ENCODE data around the gene RNU7-1. TPM values are rescaled to one million over a fixed set of nuclear protein-coding genes. Genes with fewer than 3 reads are reported as not detected.

The RNU7-1 gene
- total RNA-seq, 1 donor from 2014 or later, result not detected

Other genes with a start within 250 kb of the RNU7-1 start
- gene PIANP, start 243.0 kb upstream of the RNU7-1 start, total RNA-seq (ENCODE audit: insufficient read depth, low replicate concordance), result not detected
- gene COPS7A, start 219.8 kb upstream of the RNU7-1 start, total RNA-seq (ENCODE audit: insufficient read depth, low replicate concordance), result 40.4 TPM
- 36.6 TPM for gene MLF2, start 190.7 kb upstream of the RNU7-1 start, total RNA-seq (ENCODE audit: insufficient read depth, low replicate concordance)
- gene PTMS, start 177.5 kb upstream of the RNU7-1 start, total RNA-seq (ENCODE audit: insufficient read depth, low replicate concordance), result 13.0 TPM
- gene LAG3, start 171.3 kb upstream of the RNU7-1 start, total RNA-seq (ENCODE audit: insufficient read depth, low replicate concordance), result 1.7 TPM
- gene CD4, start 154.3 kb upstream of the RNU7-1 start, total RNA-seq (ENCODE audit: insufficient read depth, low replicate concordance), result 10.4 TPM
- 1.9 TPM for gene GPR162, start 122.0 kb upstream of the RNU7-1 start, total RNA-seq (ENCODE audit: insufficient read depth, low replicate concordance)
- 74.6 TPM for gene P3H3, start 115.4 kb upstream of the RNU7-1 start, total RNA-seq (ENCODE audit: insufficient read depth, low replicate concordance)
- 2.4 TPM for gene GNB3, start 102.9 kb upstream of the RNU7-1 start, total RNA-seq (ENCODE audit: insufficient read depth, low replicate concordance)
- gene CDCA3, start 92.5 kb upstream of the RNU7-1 start, total RNA-seq (ENCODE audit: insufficient read depth, low replicate concordance), result 11.1 TPM
- gene USP5, start 91.7 kb upstream of the RNU7-1 start, total RNA-seq (ENCODE audit: insufficient read depth, low replicate concordance), result 50.6 TPM
- gene TPI1, start 76.3 kb upstream of the RNU7-1 start, total RNA-seq (ENCODE audit: insufficient read depth, low replicate concordance), result 743 TPM
- gene SPSB2, start 70.5 kb upstream of the RNU7-1 start, total RNA-seq (ENCODE audit: insufficient read depth, low replicate concordance), result 7.0 TPM
- gene LRRC23, start 39.0 kb upstream of the RNU7-1 start, total RNA-seq (ENCODE audit: insufficient read depth, low replicate concordance), result 8.4 TPM
- gene ENO2, start 29.2 kb upstream of the RNU7-1 start, total RNA-seq (ENCODE audit: insufficient read depth, low replicate concordance), result 19.7 TPM
- gene ATN1, start 15.9 kb upstream of the RNU7-1 start, total RNA-seq (ENCODE audit: insufficient read depth, low replicate concordance), result 7.9 TPM
- gene C12orf57, start 206 bp downstream of the RNU7-1 start, total RNA-seq (ENCODE audit: insufficient read depth, low replicate concordance), result 228 TPM
- 18.3 TPM for gene PTPN6, start 7.5 kb downstream of the RNU7-1 start, total RNA-seq (ENCODE audit: insufficient read depth, low replicate concordance)
- 147 TPM for gene PHB2, start 26.8 kb downstream of the RNU7-1 start, total RNA-seq (ENCODE audit: insufficient read depth, low replicate concordance)
- gene EMG1, start 27.1 kb downstream of the RNU7-1 start, total RNA-seq (ENCODE audit: insufficient read depth, low replicate concordance), result 17.6 TPM
- gene LPCAT3, start 74.7 kb downstream of the RNU7-1 start, total RNA-seq (ENCODE audit: insufficient read depth, low replicate concordance), result 4.8 TPM
- 201 TPM for gene C1S, start 116.9 kb downstream of the RNU7-1 start, total RNA-seq (ENCODE audit: insufficient read depth, low replicate concordance)
- gene C1R, start 148.6 kb downstream of the RNU7-1 start, total RNA-seq (ENCODE audit: insufficient read depth, low replicate concordance), result 141 TPM
- gene C1RL, start 165.4 kb downstream of the RNU7-1 start, total RNA-seq (ENCODE audit: insufficient read depth, low replicate concordance), result 56.3 TPM
- 3.9 TPM for gene RBP5, start 185.1 kb downstream of the RNU7-1 start, total RNA-seq (ENCODE audit: insufficient read depth, low replicate concordance)
- gene CLSTN3, start 186.6 kb downstream of the RNU7-1 start, total RNA-seq (ENCODE audit: insufficient read depth, low replicate concordance), result 15.4 TPM
- gene PEX5, start 245.9 kb downstream of the RNU7-1 start, total RNA-seq (ENCODE audit: insufficient read depth, low replicate concordance), result 43.3 TPM

Data from umbilical cord (tissue), 1 donor.